WTC11 (cell line): ENCODE measurements around the gene CTDP1. TPM values are rescaled to one million over a fixed set of nuclear protein-coding genes. Genes with fewer than 3 reads are reported as not detected.

Source experiments
- ATAC-seq: fragments of 200-7000 bp; cut with Tn5 transposase; 2 replicates; pipeline ENCODE4 v1.10.0; 2021; ENCODE audit warnings: mild to moderate bottlenecking, moderate library complexity
- CTCF ChIA-PET: fragments of 300-600 bp; sonication (Branson Sonifier 250); formaldehyde crosslinking; loops from one replicate; lab custom pipeline; 2021; ENCODE audit warnings: antibody characterized with exemption; lab: Charles Lee
- POLR2A ChIA-PET: fragments of 350-600 bp; sonication (Branson Sonifier 250); formaldehyde crosslinking; loops from one replicate; lab custom pipeline; 2021; ENCODE audit warnings: antibody characterized with exemption; lab: Charles Lee
- DNase-seq: peaks from one replicate; pipeline ENCODE4 v3.0.0; 2021; ENCODE audit warnings: low spot score
- H3K27ac Mint-ChIP-seq: 2 replicates; pipeline ENCODE4 v1.8.0; 2021; ENCODE audit warnings: mixed read lengths
- H3K27me3 Mint-ChIP-seq: 2 replicates; pipeline ENCODE4 v1.8.0; 2021; ENCODE audit warnings: low read depth, mild to moderate bottlenecking, moderate library complexity, mixed read lengths
- H3K36me3 Mint-ChIP-seq: 2 replicates; pipeline ENCODE4 v1.8.0; 2021; ENCODE audit warnings: mixed read lengths
- H3K4me1 Mint-ChIP-seq: 2 replicates; pipeline ENCODE4 v1.8.0; 2022; ENCODE audit warnings: mixed read lengths
- H3K4me3 Mint-ChIP-seq: 2 replicates; pipeline ENCODE4 v1.8.0; 2021; ENCODE audit warnings: mild to moderate bottlenecking, moderate library complexity, mixed read lengths
- H3K9me3 Mint-ChIP-seq: 2 replicates; pipeline ENCODE4 v1.8.0; 2021; ENCODE audit warnings: mixed read lengths
- FOXP1 ChIP-seq: sonication (generic); formaldehyde crosslinking; IDR thresholded peaks from 2 replicates; pipeline ENCODE4 v1.8.0; 2022; ENCODE audit warnings: missing genetic modification reagents, mild to moderate bottlenecking, moderate library complexity, borderline replicate concordance
- HMGXB4 ChIP-seq: sonication (generic); formaldehyde crosslinking; IDR thresholded peaks from 2 replicates; pipeline ENCODE4 v1.8.1; 2023; ENCODE audit warnings: mild to moderate bottlenecking, moderate library complexity, missing genetic modification reagents
- NFYB ChIP-seq: sonication (generic); formaldehyde crosslinking; conservative IDR thresholded peaks from 2 replicates; pipeline ENCODE4 v1.8.0; 2022; ENCODE audit warnings: low read depth, missing genetic modification reagents
- TEAD1 ChIP-seq: sonication (generic); formaldehyde crosslinking; IDR thresholded peaks from 2 replicates; pipeline ENCODE4 v1.8.0; 2022; ENCODE audit warnings: mild to moderate bottlenecking, missing genetic modification reagents
- TP53 ChIP-seq: sonication (generic); formaldehyde crosslinking; IDR thresholded peaks from 2 replicates; pipeline ENCODE4 v1.8.1; 2023; ENCODE audit warnings: mild to moderate bottlenecking, missing genetic modification reagents
- ZBTB21 ChIP-seq: sonication (generic); formaldehyde crosslinking; IDR thresholded peaks from 2 replicates; pipeline ENCODE4 v1.8.1; 2023; ENCODE audit warnings: mild to moderate bottlenecking, missing genetic modification reagents, borderline replicate concordance
- total RNA-seq: library from RNA; stranded (reverse); gene quantifications from 3 replicates; pipeline ENCODE4 v1.2.3, GENCODE V29; 2021
- TF ChIP-seq, protein P1 (sequence below): sonication (generic); formaldehyde crosslinking; IDR thresholded peaks from 2 replicates; pipeline ENCODE4 v1.8.1; 2023; ENCODE audit warnings: mild to moderate bottlenecking, missing genetic modification reagents
- TF ChIP-seq, protein P2 (sequence below): sonication (generic); formaldehyde crosslinking; IDR thresholded peaks from 2 replicates; pipeline ENCODE4 v1.8.0; 2022; ENCODE audit warnings: mild to moderate bottlenecking, missing genetic modification reagents
- TF ChIP-seq, protein P3 (sequence below): fragments of 250-450 bp; sonication (Bioruptor Pico); IDR thresholded peaks from 2 replicates; pipeline ENCODE4 v1.9.0; 2021; ENCODE audit warnings: mild to moderate bottlenecking, borderline replicate concordance

The CTDP1 gene
- total RNA-seq, 1 experiment from 2014 or later: 39.7 TPM

DNA sequence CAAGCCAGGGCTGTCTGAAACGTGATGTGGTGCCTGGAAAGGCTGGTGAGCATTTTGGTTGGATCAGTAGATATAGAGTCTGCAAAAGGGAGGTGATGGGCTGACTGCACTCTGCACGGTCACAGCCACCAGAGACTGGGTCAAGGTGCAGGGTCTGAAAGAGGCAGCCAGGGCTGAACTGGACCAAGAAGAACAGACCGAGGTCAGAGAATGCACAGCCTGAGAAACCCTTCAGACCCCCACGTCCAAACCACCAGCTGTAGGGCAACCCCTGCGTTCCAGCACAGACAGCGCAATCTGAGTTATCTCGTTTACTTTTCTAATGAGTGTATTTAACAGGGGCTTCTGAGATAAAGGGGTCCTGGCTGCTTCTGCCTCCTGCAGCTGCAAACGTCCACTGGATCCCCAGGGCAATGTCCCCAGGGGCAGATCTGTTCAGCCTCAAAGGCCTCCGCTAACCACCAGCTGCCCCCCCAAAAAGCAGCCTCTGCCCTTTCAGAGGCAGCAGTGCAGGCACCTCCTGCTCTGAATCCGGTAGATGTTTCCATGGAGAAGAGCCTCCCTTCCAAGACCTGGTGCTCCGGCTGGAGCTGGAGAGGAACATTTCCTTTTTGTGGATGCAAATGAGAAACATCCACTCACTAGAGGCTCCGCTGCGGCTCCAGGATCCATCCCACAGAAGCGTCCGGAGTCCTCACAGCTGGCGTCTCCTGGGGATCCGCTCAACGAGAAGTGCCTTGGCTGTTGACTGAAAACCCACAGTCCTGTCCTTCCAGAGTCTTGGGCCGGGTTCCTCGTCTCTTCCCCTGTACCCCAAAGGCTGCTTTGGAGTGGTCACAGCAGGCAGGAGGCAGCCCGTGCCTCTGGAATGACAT is 117.2 kb downstream of the CTDP1 start:
- H3K4me3 Mint-ChIP-seq: peak overlapping the region; percentile 68
- no peak for ATAC-seq
- no peaks in the 10 kb centered on the region for H3K9me3 Mint-ChIP-seq
- POLR2A ChIA-PET: no interaction called here
- no peak overlapping the region for H3K27ac Mint-ChIP-seq
- CTCF ChIA-PET: no interaction called here
- no peak for DNase-seq
- H3K36me3 Mint-ChIP-seq: no peaks in the 10 kb centered on the region
- H3K4me1 Mint-ChIP-seq: peaks cover 9% of the 10 kb centered on the region
- TF ChIP-seq TEAD1 (CRISPR knock-in tag): no peak
- TF ChIP-seq, all 79 proteins: peak for 0
- H3K27me3 Mint-ChIP-seq: peaks cover 42% of the 10 kb centered on the region

DNA sequence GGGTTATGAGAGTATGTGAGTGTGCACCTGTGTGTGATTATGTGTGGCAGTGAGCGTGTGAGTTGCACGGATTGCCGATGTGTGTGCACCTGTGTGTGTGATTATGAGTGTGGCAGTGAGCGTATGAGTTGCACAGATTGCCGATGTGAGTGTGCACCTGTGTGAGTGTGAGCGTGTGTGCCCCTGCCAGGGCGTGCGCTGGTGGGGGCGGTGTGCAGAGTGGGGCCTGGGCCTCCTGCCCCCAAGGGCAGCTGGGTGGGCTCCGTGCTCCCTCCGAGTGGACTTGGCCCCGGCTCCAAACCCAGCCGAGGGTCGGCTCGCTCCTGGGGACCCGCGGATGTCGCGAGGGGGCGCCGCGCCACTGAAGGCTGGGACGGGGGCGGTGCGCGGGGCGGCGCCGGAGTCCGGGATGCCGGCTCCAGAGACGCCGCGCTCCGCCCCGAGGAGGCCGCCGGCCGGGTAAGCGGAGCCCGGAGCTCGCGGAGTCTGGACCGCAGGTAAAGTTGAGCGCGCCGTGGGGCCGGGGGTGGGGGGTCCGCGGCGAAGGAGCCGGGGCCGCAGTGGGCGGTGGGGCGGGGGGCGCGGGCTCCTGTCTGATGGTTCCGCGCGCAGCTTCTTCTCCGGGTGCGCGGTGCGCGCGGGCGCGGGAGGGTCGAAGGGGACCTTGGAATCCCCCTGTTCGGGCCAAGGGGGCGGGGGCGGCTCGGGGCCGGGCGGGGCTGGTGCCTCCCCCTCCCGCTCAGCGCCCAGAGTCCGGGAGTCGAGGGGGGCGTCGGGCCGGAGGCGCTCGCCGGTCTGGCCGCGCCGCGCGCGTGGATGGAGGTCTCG is 118.1 kb downstream of the CTDP1 start, which contains the start of gene KCNG2:
KCNG2 (plus strand) TSS at position 421 of the 828 bp plus-strand sequence. CDS start 65,730 bp downstream, outside the sequence.
- H3K9me3 Mint-ChIP-seq: no peaks in the 10 kb centered on the region
- POLR2A ChIA-PET: no interaction called here
- H3K27ac Mint-ChIP-seq: no peak within 1 kb of the TSS
- TF ChIP-seq ZBTB21 (CRISPR knock-in tag): 0 out of 2 replicates have a peak, but pooled peaks have one; percentile 52
- TF ChIP-seq, protein P1, sequence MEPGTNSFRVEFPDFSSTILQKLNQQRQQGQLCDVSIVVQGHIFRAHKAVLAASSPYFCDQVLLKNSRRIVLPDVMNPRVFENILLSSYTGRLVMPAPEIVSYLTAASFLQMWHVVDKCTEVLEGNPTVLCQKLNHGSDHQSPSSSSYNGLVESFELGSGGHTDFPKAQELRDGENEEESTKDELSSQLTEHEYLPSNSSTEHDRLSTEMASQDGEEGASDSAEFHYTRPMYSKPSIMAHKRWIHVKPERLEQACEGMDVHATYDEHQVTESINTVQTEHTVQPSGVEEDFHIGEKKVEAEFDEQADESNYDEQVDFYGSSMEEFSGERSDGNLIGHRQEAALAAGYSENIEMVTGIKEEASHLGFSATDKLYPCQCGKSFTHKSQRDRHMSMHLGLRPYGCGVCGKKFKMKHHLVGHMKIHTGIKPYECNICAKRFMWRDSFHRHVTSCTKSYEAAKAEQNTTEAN (CRISPR knock-in tag): peak; percentile 94
- TF ChIP-seq, protein P2, sequence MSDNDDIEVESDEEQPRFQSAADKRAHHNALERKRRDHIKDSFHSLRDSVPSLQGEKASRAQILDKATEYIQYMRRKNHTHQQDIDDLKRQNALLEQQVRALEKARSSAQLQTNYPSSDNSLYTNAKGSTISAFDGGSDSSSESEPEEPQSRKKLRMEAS (CRISPR knock-in tag): no peak
- TF ChIP-seq TP53 (CRISPR knock-in tag): 0 out of 2 replicates have a peak, but pooled peaks have one; percentile 30
- no peak for TF ChIP-seq NFYB (CRISPR knock-in tag)
- TF ChIP-seq FOXP1 (CRISPR knock-in tag): 0 out of 2 replicates have a peak, but pooled peaks have one; percentile 29
- TF ChIP-seq, protein P3, sequence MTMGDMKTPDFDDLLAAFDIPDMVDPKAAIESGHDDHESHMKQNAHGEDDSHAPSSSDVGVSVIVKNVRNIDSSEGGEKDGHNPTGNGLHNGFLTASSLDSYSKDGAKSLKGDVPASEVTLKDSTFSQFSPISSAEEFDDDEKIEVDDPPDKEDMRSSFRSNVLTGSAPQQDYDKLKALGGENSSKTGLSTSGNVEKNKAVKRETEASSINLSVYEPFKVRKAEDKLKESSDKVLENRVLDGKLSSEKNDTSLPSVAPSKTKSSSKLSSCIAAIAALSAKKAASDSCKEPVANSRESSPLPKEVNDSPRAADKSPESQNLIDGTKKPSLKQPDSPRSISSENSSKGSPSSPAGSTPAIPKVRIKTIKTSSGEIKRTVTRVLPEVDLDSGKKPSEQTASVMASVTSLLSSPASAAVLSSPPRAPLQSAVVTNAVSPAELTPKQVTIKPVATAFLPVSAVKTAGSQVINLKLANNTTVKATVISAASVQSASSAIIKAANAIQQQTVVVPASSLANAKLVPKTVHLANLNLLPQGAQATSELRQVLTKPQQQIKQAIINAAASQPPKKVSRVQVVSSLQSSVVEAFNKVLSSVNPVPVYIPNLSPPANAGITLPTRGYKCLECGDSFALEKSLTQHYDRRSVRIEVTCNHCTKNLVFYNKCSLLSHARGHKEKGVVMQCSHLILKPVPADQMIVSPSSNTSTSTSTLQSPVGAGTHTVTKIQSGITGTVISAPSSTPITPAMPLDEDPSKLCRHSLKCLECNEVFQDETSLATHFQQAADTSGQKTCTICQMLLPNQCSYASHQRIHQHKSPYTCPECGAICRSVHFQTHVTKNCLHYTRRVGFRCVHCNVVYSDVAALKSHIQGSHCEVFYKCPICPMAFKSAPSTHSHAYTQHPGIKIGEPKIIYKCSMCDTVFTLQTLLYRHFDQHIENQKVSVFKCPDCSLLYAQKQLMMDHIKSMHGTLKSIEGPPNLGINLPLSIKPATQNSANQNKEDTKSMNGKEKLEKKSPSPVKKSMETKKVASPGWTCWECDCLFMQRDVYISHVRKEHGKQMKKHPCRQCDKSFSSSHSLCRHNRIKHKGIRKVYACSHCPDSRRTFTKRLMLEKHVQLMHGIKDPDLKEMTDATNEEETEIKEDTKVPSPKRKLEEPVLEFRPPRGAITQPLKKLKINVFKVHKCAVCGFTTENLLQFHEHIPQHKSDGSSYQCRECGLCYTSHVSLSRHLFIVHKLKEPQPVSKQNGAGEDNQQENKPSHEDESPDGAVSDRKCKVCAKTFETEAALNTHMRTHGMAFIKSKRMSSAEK: no peak
- peaks cover 9% of the 10 kb centered on the region for H3K4me1 Mint-ChIP-seq
- DNase-seq (peak; percentile 63), ATAC-seq (peak; percentile 78)
- peak within 1 kb of the TSS; percentile 68 for H3K4me3 Mint-ChIP-seq
- peaks cover 42% of the 10 kb centered on the region for H3K27me3 Mint-ChIP-seq
- CTCF ChIA-PET: interaction anchor here (0.6 to 2.0 kb wide), 6 partner anchors 14 to 417 kb away, joined by 3 to 9 read pairs (median 4); no protein-coding TSS in a partner anchor
- no peaks in the 10 kb centered on the region for H3K36me3 Mint-ChIP-seq

GRCh38 chr18:79798346-79798998 is 118.9 kb downstream of the CTDP1 start:
- peak; percentile 18 for ATAC-seq
- peaks cover 42% of the 10 kb centered on the region for H3K27me3 Mint-ChIP-seq
- peak; percentile 42; the same call in 1 of the 2 replicates for TF ChIP-seq HMGXB4
- TF ChIP-seq, protein P1 (CRISPR knock-in tag): no peak
- TF ChIP-seq, all 79 proteins: peak for 1
- ChIA-PET CTCF (interaction anchor here (0.9 to 2.0 kb wide), 6 partner anchors 15 to 339 kb away, joined by 3 to 9 read pairs (median 4); no protein-coding TSS in a partner anchor), POLR2A (no interaction called here)
- Mint-ChIP-seq H3K9me3 (no peaks in the 10 kb centered on the region), H3K27ac (no peak overlapping the region), H3K36me3 (no peaks in the 10 kb centered on the region), H3K4me3 (peak overlapping the region; percentile 68), H3K4me1 (peaks cover 9% of the 10 kb centered on the region)
- DNase-seq: peak; percentile 41
